Stimulated activated CD8-positive, alpha-beta memory T cell treated with anti-CD3 and anti-CD28 coated beads, Interleukin-12 subunit alpha, Interleukin-12 subunit beta, amount 100 ng/mL, for 1 hour (primary cell): ENCODE measurements around the gene NFKBIE.
"Not testable (repeated sequence)": the region's sequence is repeated elsewhere in the genome, so short reads cannot be mapped to it uniquely, and the experiment has no call there.

Experiments
- DNase-seq: peaks from one replicate; pipeline ENCODE4 v3.0.0-alpha.2; 2020; ENCODE audit warnings: low read depth

The NFKBIE gene

GRCh38 chr6:44265007-44265721 lies at the start of gene NFKBIE:
TSS of gene NFKBIE (minus strand) at chr6:44265551. CDS start at chr6:44265346, 205 bp downstream.
- DNase-seq = peak; percentile 93

- DNase-seq = not testable (repeated sequence)
Measured at GRCh38 chr6:44314657-44315056, 49.3 kb upstream of the NFKBIE start.

GRCh38 chr6:44312901-44313788 lies 47.8 kb upstream of the NFKBIE start, which contains the start of gene AARS2:
TSS of gene AARS2 (minus strand) at chr6:44313347. CDS start at chr6:44313323, 24 bp downstream.
- peak; percentile 91 for DNase-seq

- DNase-seq = no peak
Measured at GRCh38 chr6:44311767-44312166, 46.4 kb upstream of the NFKBIE start.

- no peak for DNase-seq
Measured at GRCh38 chr6:44311304-44311703, 46.0 kb upstream of the NFKBIE start.

- DNase-seq = no peak
Measured at GRCh38 chr6:44310241-44310640, 44.9 kb upstream of the NFKBIE start.

GRCh38 chr6:44309631-44310030 lies 44.3 kb upstream of the NFKBIE start:
- DNase-seq = no peak

GRCh38 chr6:44309092-44309491 lies 43.7 kb upstream of the NFKBIE start:
- no peak for DNase-seq

- no peak for DNase-seq
Measured at GRCh38 chr6:44307217-44307616, 41.9 kb upstream of the NFKBIE start.

GRCh38 chr6:44306710-44307109 lies 41.4 kb upstream of the NFKBIE start:
- DNase-seq = no peak

GRCh38 chr6:44305200-44305725 lies 39.9 kb upstream of the NFKBIE start:
- DNase-seq = no peak

GRCh38 chr6:44304282-44305199 lies 39.2 kb upstream of the NFKBIE start:
- DNase-seq = peak; percentile 16

- DNase-seq = no peak
Measured at GRCh38 chr6:44303842-44304241, 38.5 kb upstream of the NFKBIE start.

GRCh38 chr6:44302856-44303255 lies 37.5 kb upstream of the NFKBIE start:
- DNase-seq = no peak

GRCh38 chr6:44301782-44302564 lies 36.6 kb upstream of the NFKBIE start:
- DNase-seq = no peak

- no peak for DNase-seq
Measured at GRCh38 chr6:44301106-44301505, 35.8 kb upstream of the NFKBIE start.

GRCh38 chr6:44300292-44300823 lies 35.0 kb upstream of the NFKBIE start:
- DNase-seq = no peak

GRCh38 chr6:44298864-44299263 lies 33.5 kb upstream of the NFKBIE start:
- no peak for DNase-seq

GRCh38 chr6:44298055-44298803 lies 32.9 kb upstream of the NFKBIE start:
- DNase-seq = no peak
